ENCODE measurements around the gene PKN3. TPM values are rescaled to one million over a fixed set of nuclear protein-coding genes. Genes with fewer than 3 reads are reported as not detected.
A peak's percentile ranks its signal among the peaks of the same experiment; 100 is the strongest.

Gene PKN3
- total and polyA plus RNA-seq, 2 of the 13 experiments (the other 11 are each of a cell fraction or from before 2014, with no cell fraction given) = 10.5 to 13.2 TPM

DNA sequence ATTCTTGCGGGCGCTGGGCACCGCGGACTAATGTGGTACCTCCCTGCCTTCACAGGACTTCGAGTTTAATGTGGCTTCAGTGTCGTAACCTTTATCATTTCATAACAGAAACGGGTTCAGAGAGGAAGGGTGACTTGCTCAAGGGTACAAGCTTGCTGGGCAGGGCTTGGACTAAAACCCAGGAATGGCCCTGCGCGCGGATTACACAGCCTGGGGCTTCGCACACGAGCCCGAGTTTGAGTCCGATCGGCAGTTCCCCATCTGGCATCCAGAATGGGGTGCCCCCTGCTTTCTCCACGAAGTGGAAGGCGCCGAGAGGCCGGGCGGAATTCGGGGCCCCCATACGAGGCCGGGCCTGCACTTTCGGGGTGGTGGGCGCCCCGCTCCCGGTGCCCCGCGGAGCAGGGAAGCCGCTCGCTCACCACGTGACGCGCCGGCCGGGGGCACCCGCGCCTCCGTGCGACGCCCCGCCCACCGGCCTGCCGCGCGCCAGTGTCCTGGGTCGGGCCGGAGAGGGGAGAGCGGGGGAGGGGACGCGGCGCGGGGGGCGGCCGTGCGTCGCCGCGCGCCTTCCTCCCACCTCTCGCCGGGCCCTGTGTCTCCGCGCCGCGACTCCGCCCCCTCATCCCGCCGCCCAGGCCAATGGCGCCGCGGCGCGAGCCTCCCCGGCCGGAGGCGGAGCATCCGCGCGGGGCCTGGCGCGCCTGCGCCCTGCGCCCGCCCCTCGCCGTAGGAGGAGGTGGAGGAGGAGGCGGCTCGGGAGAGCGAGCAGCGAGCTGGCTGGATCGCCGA lies 13.6 kb upstream of the PKN3 start, which contains the start of gene SET (continued):
- TF ChIP-seq ZFAT (CRISPR knock-in tag; conservative IDR thresholded peaks at IDR 0.05) (no peak), SP2 (CRISPR knock-in tag; IDR thresholded peaks at IDR 0.05) (no peak), THAP11 (CRISPR knock-in tag; IDR thresholded peaks at IDR 0.05) (peak; percentile 32; the same call in 1 of the 2 replicates), ZBTB7A (CRISPR knock-in tag; IDR thresholded peaks at IDR 0.05) (0 out of 2 replicates have a peak, but pooled peaks have one; percentile 7), SALL1 (CRISPR knock-in tag; IDR thresholded peaks at IDR 0.05) (peak; percentile 37), HOXA3 (CRISPR knock-in tag; IDR thresholded peaks at IDR 0.05) (peak; percentile 56), TEAD3 (CRISPR knock-in tag; optimal IDR thresholded peaks at IDR 0.05; ENCODE audit: borderline replicate concordance) (peak; percentile 6), BCL6 (CRISPR knock-in tag; IDR thresholded peaks at IDR 0.05) (no peak), ZFP1 (CRISPR knock-in tag; IDR thresholded peaks at IDR 0.05) (no peak), IRF2 (CRISPR knock-in tag; IDR thresholded peaks at IDR 0.05) (no peak), IKZF4 (CRISPR knock-in tag; IDR thresholded peaks at IDR 0.05; ENCODE audit: borderline replicate concordance, low read depth, not compliant biosample characterization) (no peak), ZSCAN9 (CRISPR knock-in tag; IDR thresholded peaks at IDR 0.05; ENCODE audit: borderline replicate concordance) (no peak), ZNF614 (CRISPR knock-in tag; IDR thresholded peaks at IDR 0.05; ENCODE audit: borderline replicate concordance) (0 out of 2 replicates have a peak, but pooled peaks have one; percentile 41), CEBPB (IDR thresholded peaks at IDR 0.05; ENCODE audit: borderline replicate concordance, low read depth, low read length) (peak; percentile 29; the same call in 1 of the 2 replicates), ZNF441 (CRISPR knock-in tag; IDR thresholded peaks at IDR 0.05; ENCODE audit: borderline replicate concordance) (peak; percentile 73), GLI4 (CRISPR knock-in tag; IDR thresholded peaks at IDR 0.05; ENCODE audit: borderline replicate concordance) (peak; percentile 51; the same call in 1 of the 2 replicates), MAZ (IDR thresholded peaks at IDR 0.05; ENCODE audit: borderline replicate concordance, low read depth, low read length) (peak; percentile 90), MAZ (CRISPR knock-in tag; IDR thresholded peaks at IDR 0.05; ENCODE audit: low read depth) (peak; percentile 96), MATR3 (CRISPR knock-in tag; IDR thresholded peaks at IDR 0.05) (no peak)
- TF ChIP-seq, protein P1, sequence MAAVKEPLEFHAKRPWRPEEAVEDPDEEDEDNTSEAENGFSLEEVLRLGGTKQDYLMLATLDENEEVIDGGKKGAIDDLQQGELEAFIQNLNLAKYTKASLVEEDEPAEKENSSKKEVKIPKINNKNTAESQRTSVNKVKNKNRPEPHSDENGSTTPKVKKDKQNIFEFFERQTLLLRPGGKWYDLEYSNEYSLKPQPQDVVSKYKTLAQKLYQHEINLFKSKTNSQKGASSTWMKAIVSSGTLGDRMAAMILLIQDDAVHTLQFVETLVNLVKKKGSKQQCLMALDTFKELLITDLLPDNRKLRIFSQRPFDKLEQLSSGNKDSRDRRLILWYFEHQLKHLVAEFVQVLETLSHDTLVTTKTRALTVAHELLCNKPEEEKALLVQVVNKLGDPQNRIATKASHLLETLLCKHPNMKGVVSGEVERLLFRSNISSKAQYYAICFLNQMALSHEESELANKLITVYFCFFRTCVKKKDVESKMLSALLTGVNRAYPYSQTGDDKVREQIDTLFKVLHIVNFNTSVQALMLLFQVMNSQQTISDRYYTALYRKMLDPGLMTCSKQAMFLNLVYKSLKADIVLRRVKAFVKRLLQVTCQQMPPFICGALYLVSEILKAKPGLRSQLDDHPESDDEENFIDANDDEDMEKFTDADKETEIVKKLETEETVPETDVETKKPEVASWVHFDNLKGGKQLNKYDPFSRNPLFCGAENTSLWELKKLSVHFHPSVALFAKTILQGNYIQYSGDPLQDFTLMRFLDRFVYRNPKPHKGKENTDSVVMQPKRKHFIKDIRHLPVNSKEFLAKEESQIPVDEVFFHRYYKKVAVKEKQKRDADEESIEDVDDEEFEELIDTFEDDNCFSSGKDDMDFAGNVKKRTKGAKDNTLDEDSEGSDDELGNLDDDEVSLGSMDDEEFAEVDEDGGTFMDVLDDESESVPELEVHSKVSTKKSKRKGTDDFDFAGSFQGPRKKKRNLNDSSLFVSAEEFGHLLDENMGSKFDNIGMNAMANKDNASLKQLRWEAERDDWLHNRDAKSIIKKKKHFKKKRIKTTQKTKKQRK (IDR thresholded peaks at IDR 0.05; ENCODE audit: low read length) = no peak
- TF ChIP-seq, protein P2, sequence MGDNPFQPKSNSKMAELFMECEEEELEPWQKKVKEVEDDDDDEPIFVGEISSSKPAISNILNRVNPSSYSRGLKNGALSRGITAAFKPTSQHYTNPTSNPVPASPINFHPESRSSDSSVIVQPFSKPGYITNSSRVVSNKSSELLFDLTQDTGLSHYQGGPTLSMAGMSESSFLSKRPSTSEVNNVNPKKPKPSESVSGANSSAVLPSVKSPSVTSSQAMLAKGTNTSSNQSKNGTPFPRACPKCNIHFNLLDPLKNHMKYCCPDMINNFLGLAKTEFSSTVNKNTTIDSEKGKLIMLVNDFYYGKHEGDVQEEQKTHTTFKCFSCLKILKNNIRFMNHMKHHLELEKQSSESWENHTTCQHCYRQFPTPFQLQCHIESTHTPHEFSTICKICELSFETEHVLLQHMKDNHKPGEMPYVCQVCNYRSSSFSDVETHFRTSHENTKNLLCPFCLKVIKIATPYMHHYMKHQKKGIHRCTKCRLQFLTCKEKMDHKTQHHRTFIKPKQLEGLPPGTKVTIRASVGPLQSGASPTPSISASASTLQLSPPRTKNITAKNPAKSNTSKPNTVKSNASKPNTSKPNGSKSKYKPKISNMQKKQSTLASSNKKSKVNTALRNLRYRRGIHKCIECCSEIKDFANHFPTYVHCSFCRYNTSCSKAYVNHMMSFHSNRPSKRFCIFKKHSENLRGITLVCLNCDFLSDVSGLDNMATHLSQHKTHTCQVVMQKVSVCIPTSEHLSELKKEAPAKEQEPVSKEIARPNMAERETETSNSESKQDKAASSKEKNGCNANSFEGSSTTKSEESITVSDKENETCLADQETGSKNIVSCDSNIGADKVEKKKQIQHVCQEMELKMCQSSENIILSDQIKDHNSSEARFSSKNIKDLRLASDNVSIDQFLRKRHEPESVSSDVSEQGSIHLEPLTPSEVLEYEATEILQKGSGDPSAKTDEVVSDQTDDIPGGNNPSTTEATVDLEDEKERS (CRISPR knock-in tag; IDR thresholded peaks at IDR 0.05) = no peak
- TF ChIP-seq, protein P3, sequence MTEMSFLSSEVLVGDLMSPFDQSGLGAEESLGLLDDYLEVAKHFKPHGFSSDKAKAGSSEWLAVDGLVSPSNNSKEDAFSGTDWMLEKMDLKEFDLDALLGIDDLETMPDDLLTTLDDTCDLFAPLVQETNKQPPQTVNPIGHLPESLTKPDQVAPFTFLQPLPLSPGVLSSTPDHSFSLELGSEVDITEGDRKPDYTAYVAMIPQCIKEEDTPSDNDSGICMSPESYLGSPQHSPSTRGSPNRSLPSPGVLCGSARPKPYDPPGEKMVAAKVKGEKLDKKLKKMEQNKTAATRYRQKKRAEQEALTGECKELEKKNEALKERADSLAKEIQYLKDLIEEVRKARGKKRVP (CRISPR knock-in tag; IDR thresholded peaks at IDR 0.05) = no peak
